GM03348 (cell line): Measurements from ENCODE around the gene GNA15.

Experiments
- DNase-seq: peaks from one replicate; pipeline ENCODE4 v3.0.0; 2012; ENCODE audit warnings: low spot score

The GNA15 gene

DNA sequence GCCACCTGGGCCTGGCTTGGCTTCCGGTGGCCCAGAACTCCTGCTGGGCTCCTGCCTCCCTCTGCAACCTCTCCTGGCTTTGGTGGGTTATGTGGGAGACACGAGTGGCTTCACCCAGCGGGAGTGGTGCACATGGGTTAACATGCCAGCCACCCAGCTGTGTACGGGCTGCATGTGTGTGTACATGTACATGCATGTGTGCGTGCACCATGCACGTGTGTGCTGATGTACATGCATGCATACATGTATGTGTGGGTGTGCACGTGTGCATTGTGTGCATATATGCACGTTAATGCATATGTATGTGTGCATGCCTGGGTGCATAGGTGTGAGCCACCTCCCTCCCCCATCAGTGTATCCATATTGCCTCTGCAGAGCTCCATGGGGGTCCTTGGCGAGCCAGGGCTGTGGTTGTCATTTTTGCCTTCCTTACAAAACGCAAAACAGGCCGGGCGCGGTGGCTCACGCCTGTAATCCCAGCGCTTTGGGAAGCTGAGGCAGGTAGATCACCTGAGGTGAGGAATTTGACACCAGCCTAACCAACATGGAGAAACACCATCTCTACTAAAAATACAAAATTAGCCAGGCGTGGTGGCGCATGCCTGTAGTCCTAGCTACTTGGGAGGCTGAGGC, 29.2 kb upstream of the GNA15 start:
- DNase-seq, result no peak

DNA sequence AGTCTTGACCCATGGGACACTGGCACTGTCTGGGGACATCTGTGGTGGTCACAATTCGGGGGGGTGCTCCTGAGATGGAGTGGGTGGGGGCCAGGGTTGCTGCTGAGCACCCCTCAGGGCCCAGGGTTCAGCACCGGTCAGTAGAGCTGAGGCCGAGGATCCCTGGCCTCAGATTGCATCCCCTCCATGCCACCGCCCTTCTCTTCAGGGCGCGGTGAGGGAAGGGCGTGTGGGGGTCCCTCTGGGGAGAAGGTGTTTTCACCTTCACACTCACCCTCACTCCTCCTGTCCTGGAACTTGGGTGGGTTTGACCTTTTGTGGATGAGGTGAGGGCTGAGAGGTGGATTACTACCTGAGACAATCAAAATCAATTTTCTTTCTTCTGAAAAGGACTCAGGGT, 28.2 kb upstream of the GNA15 start:
- DNase-seq, result no peak

DNA sequence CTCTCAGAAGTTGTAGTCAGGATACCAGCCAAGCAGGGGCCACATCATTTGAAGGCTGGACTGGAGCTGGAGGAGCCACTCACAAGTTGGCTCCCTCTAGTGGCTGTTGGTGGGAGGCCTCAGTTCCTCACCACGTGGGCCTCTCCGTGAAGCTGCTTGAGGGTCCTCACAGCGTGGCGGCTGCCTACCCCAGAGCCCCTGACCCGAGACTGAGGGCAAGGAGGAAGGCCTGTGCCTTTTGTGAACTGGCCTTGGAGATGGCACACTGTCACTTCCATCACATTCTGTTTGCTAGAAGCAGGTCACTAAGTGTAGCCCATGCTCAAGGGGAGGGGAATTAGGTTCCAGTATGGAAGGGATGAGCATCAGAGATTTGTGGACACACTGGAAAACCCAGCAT, 27.1 kb upstream of the GNA15 start:
- DNase-seq, result peak; percentile 78

DNA sequence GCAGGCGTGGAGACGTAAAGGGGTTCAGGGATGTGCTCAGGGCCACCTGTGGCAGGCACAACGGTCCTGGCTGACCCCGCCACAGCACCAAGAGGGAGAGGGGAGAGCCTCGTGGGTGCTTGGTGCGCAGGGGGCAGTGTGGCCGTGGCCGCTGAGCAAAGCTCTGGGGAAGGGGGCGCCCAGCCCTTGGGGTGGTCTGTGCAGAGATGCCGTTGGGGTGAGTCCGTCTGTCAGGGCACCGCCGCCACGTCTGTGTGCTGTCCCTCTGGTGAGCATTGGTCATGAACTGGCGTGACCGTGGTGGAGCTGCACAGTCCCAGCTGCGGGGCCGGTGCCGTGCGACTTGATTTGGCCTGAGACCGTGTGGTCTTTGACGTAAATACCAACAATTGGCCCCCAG, 26.3 kb upstream of the GNA15 start:
- DNase-seq, result no peak

DNA sequence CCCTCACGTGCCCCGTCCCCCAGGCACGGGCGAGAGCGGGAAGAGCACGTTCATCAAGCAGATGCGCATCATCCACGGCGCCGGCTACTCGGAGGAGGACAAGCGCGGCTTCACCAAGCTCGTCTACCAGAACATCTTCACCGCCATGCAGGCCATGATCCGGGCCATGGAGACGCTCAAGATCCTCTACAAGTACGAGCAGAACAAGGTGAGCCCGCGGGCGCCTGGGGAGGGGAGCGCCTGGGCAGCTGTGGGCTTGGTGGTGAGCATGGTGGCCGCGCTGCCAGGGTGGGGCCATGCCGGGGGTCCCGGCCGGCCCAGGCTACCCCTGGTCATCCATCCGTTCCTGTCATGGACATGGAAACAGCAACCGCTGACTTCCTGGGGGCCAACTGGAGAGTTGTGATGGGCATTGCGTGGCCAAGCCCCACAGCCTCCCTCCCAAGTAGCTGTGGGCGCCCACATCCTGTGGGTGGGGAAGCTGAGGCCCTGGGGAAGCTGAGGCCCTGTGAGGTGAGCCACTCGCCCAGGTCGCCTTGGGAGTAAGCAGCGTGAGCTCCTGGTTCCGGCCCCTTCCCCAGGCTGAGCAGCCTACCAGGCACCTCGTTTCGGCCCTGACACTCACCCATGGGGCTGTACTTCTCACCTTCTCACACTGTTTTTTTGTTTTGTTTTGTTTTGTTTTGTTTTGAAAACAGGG, 25.6 kb upstream of the GNA15 start:
- DNase-seq, result no peak

- DNase-seq, result no peak
Observed at GRCh38 chr19:3111586-3112247, 24.1 kb upstream of the GNA15 start.

GRCh38 chr19:3112375-3113099, 23.3 kb upstream of the GNA15 start:
- no peak for DNase-seq

DNA sequence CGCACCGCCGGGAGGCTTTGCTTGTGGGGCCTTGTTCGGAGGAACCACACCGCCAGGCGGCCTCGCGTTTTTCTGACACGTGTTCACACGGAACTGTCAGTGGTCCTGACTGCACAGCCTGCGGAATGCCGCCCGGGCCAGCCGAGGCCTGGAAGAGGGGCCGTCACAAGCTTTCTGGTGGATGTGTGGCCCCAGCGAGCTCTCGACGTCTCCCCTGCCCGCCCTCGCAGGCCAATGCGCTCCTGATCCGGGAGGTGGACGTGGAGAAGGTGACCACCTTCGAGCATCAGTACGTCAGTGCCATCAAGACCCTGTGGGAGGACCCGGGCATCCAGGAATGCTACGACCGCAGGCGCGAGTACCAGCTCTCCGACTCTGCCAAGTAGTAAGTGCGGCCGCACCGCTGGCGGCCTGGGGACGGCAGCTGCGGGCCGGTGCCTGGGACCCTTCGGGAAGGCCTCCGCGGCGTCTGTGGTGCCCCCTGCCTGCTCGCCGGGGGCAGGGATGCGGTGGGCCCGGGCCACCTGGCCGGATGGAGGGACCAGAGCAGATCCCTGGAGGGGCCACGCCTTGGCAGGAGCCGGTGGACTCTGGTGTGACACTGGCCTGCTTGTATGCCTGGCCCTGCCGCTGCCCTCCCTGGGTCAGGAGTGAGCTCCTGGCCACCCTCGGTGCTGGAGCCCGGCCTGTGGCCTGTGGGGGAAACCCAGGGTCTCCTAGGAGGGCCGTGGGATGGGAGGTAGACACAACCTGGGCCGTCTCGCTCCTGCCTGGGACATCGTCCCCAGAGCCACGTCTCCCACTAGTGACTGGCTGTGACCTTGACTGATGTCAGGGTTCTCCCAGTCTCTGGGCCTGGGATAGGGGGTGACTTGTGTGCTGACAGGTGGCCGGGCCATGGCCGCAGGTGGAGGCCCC, 22.5 kb upstream of the GNA15 start:
- no peak for DNase-seq

- no peak for DNase-seq
Observed at GRCh38 chr19:3114018-3114726, 21.7 kb upstream of the GNA15 start.

DNA sequence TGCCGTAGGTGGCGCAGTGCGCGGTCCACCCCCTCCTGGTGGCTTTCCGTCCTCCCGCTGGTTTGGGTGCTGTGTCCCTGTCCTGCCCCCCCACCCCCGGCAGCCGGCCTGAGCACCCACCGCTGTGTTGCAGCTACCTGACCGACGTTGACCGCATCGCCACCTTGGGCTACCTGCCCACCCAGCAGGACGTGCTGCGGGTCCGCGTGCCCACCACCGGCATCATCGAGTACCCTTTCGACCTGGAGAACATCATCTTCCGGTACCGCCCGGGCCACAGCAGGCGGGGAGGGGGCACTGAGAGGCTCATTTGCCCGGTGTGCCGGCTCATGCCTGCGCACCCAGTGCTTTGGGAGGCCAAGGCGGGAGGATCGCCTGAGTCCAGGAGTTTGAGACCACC, 21.0 kb upstream of the GNA15 start:
- no peak for DNase-seq

DNA sequence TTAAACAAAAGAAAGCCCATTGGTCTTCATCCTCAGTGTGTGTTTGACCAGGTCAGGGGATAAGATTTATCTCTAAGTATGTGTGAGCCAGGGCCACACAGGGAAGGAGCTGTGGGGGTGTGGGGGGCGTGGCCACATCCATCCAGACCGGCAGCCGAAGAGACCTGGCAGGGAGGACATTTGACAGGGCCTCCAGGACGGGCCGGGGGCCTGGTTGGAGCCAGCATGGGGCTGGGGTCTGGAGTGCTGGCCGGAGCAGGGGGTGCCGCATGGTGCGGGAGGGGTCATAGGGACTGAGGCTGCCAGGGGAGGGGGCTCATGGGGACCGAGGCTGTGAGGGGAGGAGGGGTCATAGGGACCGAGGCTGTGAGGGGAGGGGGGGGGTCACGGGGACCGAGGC, 20.4 kb upstream of the GNA15 start:
- DNase-seq, result no peak

- no peak for DNase-seq
Observed at GRCh38 chr19:3115916-3116602, 19.8 kb upstream of the GNA15 start.

GRCh38 chr19:3116621-3117020, 19.2 kb upstream of the GNA15 start:
- DNase-seq, result no peak

GRCh38 chr19:3117716-3118115, 18.1 kb upstream of the GNA15 start:
- DNase-seq, result no peak

DNA sequence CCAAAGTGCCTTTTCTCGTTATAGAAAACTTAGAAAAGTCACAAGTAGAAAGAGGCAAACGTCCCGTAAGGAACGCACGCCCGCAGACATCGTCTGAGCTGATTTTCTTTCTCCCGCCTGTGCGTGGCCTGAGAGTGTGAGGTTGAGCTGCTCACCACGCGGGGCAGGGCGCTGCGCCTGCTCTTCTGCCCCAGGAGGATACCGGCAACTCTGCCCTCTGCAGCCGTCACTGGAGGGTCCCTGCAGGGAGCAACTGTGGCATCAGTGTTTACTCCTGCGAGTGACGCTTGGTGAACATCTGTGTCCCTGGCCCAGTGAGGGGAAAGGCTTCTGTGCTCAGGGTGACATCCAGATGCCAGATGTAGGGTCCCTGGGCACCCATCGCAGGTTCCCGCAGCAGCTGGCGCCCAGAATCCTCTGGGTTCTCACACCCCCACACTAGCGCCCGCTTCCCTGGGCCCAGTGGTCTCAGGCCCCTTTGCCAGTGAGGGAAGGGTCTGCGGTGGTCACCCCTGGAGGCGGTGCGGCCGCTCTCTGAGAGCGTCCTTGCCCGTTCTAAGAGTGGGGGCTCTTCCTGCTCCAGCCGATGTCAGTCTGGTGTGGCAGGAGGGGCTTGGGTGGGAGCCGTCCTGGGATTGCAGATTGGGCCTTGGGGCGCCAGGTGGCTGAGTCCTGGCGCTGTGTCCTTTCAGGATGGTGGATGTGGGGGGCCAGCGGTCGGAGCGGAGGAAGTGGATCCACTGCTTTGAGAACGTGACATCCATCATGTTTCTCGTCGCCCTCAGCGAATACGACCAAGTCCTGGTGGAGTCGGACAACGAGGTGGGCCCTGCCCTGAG, 17.4 kb upstream of the GNA15 start:
- DNase-seq, result no peak

DNA sequence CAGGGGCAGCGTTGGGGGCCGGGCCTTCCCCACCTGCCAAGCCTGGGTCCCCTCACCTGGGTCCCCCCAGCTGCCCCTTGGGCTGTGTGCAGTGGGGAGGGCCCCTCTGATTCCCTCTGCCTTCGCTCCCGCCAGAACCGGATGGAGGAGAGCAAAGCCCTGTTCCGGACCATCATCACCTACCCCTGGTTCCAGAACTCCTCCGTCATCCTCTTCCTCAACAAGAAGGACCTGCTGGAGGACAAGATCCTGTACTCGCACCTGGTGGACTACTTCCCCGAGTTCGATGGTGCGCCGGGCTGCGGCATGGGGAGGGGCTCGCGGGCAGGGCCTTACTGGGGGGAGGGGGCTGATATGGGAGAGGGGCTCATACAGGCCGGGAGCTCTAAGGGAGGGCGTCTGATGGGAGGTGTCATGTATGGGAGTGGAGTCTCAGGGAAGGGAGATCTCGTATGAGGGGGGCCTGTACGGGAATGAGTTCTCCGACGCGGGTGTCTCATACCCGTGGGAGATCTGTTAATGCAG, 16.7 kb upstream of the GNA15 start:
- DNase-seq, result no peak

- DNase-seq, result no peak
Observed at GRCh38 chr19:3119693-3120380, 16.0 kb upstream of the GNA15 start.

DNA sequence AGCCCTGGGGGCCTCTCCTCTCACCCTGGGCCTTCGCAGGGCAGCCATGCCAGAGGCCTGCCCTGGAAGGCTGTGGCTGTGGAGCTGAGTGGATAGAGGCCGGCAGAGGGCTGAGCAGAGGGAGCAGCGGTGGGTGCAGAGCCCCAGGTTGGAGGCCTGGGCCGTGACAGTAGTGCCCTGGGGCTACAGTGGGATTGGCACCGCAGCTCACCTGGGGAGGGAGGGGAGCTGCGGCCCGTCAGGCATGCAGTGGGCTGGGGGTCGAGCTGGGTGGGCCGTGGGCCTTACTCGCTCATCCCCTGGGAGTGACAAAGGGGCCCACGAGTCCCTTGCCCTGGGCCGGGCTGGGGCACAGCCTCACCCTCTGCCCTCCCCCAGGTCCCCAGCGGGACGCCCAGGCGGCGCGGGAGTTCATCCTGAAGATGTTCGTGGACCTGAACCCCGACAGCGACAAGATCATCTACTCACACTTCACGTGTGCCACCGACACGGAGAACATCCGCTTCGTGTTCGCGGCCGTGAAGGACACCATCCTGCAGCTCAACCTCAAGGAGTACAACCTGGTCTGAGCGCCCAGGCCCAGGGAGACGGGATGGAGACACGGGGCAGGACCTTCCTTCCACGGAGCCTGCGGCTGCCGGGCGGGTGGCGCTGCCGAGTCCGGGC, 15.1 kb upstream of the GNA15 start:
- no peak for DNase-seq
